Measurements from ENCODE around the gene BCAS4.

The BCAS4 gene

GRCh38 chr20:50823319-50823718 is 28.5 kb downstream of the BCAS4 start:
- no peak for DNase-seq (ENCODE audit: low read depth)

DNA sequence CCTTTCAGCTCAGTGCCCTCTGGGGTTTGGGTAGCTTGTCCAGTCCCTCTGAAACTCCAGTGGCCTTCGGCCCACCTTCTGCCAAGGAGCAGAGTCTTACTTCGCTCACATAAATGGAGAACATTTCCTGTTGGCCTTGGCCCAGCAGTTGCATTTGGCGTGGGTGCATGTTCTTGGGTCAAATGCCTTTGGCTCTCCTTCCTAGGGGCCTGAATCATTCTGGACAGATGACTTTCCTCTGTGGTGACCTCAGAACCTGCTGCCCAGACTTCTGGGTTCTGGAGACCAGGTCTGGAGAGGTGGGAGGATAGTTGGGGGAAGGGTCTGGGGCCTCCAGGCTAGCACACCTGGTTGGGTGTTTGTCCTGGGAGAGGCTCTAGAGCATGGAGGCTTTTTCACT is 29.3 kb downstream of the BCAS4 start:
- DNase-seq (ENCODE audit: low read depth), result no peak

- no peak for DNase-seq (ENCODE audit: low read depth)
Measured at GRCh38 chr20:50826121-50826520, 31.3 kb downstream of the BCAS4 start.

- DNase-seq (ENCODE audit: low read depth), result no peak
Measured at GRCh38 chr20:50828363-50829136, 33.7 kb downstream of the BCAS4 start.

- DNase-seq (ENCODE audit: low read depth), result no peak
Measured at GRCh38 chr20:50831622-50832021, 36.8 kb downstream of the BCAS4 start.

DNA sequence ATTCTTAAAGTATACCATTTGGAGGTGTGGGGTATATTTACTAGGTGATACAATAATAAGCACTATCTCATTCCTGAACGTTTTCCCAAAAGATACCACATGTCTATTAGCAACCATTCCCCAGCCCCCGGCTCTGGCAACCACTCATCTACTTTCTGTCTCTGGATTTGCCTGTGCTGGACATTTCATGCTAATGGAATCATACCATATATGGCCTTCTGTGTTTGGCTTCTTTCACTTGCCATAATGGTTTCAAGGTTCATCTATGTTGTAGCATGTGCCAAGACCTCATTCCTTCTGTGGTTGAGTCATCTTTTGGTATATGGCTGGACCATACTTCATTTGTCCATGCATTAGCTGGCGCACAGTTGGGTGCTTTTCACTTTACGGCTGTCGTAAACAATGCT is 39.7 kb downstream of the BCAS4 start:
- DNase-seq (ENCODE audit: low read depth), result no peak

DNA sequence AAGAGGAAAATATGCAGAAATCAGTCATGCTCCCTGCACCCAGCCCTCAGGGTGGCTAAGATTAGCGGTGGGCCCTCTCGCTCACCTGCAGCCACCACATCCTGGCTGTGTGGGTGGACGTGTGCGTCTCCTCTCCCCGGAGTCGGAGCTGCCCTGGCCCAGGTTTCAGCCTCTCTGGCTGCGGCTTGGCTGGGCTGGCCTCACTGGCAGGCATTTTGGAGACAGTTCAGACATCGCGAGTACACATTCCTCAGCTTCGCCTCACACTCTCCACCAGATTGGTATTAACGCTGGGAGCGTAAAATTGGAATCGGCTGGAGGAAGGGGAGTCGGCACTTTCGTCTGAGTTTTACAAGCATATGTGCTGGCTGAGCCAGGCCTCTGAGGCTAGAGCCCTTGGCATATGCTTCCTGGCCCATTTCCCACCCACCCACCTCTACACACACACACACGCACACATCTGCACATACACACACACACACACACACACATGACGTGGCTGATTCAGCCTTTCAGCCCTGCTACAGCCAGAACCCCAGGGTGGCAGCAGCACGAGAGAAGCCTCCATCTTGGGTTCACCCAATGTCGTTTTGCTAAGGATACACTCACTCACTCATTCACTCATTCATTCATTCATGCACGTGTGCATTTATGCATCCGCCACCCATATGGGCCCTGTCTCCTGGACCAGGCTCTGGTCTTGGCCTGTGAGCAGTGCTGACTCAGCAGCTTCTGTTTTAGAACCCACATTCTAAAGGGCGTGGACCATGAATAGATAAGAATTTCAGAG is 42.9 kb downstream of the BCAS4 start:
- no peak for DNase-seq (ENCODE audit: low read depth)

- DNase-seq (ENCODE audit: low read depth), result no peak
Measured at GRCh38 chr20:50838322-50838625, 43.4 kb downstream of the BCAS4 start.

DNA sequence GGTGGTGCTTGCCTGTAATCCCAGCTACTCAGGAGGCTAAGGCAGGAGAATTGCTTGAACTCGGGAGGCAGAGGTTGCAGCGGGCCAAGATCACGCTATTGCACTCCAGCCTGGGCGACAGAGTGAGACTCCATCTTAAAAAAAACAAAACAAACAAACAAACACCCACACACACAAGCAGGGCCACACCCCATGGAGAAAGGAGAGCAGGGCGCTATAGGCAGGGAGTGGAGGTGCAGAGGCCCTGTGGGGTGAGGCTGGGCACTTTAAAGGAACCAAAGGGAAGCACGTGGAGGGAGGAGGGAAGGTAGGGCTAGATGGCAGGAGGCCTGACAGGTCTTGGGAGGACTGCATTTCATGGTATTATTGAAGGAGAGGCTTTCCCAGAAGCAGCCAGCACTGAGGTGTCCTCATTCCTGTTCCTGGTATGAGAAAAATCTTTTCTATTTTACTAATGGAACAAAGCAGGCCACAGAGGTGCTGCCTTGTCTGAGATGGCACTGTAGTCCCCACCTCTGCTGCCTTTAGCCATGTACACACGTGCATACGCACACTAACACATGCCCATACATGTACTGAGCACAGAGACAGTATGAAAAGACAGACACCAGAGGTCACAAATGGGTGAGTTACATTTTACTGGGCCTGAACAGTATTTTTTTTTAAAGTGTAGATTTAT is 44.0 kb downstream of the BCAS4 start:
- no peak for DNase-seq (ENCODE audit: low read depth)

DNA sequence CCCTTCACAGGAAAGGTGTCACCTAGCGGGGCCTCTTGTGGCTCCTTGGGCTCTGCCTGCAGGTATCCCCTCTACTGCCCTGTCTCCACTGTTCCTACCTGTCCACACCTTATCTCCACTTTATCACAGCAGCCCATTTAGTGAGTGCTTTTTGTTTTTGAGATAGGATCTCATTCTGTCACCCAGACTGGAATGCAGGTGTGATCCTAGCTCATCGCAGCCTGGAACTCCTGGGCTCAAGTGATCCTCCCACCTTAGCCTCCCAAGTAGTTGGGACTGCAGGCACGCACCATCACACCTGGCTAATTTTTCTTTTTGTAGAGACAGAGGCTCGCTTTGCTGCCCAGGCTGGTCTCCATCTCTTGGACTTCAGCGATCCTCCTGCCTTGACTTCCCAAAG is 48.0 kb downstream of the BCAS4 start:
- no peak for DNase-seq (ENCODE audit: low read depth)

DNA sequence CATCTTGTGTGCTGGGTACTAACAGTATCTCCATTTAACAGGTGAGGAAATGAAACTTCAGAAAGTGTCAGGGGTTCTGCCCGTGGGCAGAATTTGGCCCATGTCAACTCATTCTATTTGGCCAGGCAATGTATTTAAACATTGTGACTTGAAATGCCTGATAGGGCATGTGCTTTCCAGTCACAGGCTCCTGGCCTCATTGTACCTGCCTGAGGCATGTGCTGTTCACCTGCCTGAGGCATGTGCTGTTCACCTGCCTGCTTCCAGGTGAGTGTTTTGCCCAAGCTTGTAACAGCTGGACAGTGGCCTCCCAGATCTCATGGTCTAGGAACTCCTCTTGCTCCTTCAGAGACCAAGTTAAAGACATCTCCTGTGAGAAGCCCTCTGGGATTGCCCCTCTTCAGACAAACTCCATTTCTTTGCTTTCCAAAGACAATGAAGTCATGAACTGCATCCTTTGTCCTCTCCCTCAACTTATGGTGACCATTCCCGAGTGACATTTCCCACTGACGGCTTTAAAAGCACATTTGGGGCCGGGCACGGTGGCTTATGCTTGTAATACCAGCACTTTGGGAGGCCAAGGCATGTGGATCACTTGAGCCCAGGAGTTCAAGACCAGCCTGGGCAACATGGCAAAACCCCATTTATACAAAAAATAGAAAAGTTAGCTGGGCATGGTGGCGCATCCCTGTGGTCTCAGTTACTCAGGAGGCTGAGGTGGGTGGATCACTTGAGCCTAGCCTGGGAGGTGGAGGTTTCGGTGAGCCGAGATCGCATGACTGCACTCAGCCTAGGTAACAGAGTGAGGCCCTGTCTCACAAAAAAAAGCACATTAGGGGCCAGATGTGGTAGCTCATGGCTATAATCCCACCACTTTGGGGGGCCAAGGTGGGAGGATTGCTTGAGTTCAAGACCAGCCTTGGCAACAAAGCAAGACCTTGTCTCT is 48.7 kb downstream of the BCAS4 start:
- DNase-seq (ENCODE audit: low read depth), result no peak

GRCh38 chr20:50844430-50845100 is 49.7 kb downstream of the BCAS4 start:
- peak; percentile 29 for DNase-seq (ENCODE audit: low read depth)

DNA sequence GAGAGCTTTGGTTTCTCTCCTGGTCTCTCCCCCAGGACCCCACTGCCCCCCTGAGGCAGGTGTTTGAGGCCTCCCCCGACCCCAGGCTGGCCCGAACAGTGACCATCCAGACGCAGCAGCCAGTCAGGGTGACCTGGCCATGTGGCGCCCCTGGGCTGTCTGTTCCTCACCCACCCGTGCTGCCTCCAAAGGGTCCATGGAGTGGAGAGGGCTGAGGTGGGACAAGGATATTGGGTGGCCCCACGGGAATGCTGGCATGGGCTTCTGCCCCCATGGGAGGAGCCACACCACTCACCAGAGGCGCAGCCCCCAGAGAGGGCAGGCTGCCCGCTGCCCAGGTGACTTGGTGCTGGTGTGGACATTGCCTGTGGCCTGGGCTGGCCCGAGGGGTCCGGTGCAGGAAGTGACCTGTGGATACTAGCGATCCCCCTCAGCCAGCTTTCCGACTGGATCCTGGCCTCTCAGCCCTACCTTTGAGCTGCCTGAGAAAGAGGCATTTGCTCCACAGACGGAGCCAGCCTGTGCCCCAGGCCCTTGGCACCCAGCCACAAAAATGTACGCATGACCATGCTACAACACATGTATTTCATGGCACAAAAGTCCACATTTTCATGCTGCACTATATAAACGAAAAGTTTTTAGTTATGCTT is 50.8 kb downstream of the BCAS4 start:
- no peak for DNase-seq (ENCODE audit: low read depth)

DNA sequence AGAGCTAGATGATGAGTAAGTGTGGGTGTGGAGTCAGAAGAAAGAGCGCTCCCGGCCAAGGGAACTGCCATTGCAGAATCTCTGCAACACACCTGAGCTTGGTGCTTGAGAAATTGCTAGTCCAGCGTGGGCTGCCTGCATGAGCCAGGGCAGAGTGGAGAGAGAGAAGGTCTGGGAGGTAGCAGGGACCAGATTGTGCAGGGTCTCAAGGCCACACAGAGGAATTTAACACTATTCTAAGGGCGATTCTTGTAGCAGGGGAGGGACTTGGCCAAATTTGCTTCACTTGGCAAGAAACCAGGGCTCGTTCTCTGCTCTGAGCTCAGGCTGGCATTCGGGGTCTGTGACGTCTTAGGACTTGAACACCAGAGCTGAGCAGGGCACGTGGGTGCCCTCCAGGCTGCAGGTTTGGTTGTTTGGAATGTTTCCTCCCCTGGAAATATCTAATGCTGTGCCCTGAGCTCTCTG is 53.5 kb downstream of the BCAS4 start:
- no peak for DNase-seq (ENCODE audit: low read depth)

GRCh38 chr20:50848846-50849673 is 54.2 kb downstream of the BCAS4 start:
- no peak for DNase-seq (ENCODE audit: low read depth)

DNA sequence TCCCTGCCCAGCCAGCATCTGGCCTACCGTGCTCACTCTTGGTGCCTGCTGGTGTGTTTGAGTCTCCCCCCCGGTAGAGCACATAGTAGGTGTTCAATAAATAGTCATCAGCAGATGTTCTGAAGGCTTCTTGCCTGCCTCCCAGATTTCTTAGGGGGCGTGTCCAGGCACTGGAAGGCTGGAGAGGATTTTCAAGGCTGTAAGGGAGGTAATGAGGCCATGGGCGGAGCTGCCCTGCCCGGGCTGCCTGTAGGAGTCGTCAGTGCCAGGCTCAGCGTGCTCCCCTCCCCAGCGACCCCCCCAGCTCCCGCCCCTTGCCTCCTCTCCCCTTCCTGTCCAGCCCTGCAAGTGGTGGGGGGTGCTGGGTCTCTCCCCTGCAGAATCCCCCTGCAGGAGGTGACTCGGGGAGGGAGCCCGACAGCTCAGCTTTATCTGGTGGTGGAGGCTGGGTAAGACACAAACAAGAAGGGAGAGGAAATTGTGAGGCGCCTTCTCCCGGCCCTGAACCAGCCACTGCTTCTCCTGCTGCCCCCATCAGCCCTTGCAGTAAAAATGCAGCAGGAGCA is 55.9 kb downstream of the BCAS4 start:
- DNase-seq (ENCODE audit: low read depth), result no peak

DNA sequence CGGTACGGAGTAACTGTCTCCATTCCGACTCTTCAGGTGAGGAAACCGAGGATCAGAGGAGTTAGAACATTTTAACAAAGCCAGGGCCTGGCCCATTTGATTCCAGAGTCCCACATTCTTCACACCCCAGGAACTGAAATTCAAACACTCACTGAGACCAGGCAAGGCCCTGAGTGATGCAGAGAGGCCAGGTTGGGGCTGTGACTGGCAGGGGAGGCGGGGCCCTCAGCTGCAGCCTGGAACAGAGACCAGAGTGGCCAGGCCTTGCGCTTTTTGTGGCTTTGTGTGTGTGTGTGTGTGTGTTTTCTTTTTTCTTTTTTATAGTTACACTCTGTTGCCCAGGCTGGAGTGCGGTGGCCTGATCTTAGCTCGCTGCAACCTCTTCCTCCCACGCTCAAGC is 57.2 kb downstream of the BCAS4 start:
- DNase-seq (ENCODE audit: low read depth), result no peak

- no peak for DNase-seq (ENCODE audit: low read depth)
Measured at GRCh38 chr20:50854506-50855249, 59.8 kb downstream of the BCAS4 start.

Data from activated gamma-delta T cell treated with anti-CD3 and anti-CD28 coated beads, Interleukin-2, amount 50 U/mL, for 16 hours (primary cell).